Activated naive CD8-positive, alpha-beta T cell treated with anti-CD3 and anti-CD28 coated beads for 36 hours (primary cell): ENCODE results near the gene COLEC11. TPM values are rescaled to one million over a fixed set of nuclear protein-coding genes. Genes with fewer than 3 reads are reported as not detected.
"Not testable (repeated sequence)": the region's sequence is repeated elsewhere in the genome, so short reads cannot be mapped to it uniquely, and the experiment has no call there.

Experiments used
- DNase-seq: peaks from one replicate; pipeline ENCODE4 v3.0.0; 2021
- H3K27ac Mint-ChIP-seq: one replicate; pipeline ENCODE4 v1.8.0; 2022; ENCODE audit warnings: mild to moderate bottlenecking, moderate library complexity, mixed read lengths
- H3K27me3 Mint-ChIP-seq: one replicate; pipeline ENCODE4 v1.8.0; 2022; ENCODE audit warnings: mild to moderate bottlenecking, mixed read lengths
- H3K36me3 Mint-ChIP-seq: one replicate; pipeline ENCODE4 v1.8.0; 2021; ENCODE audit warnings: mild to moderate bottlenecking, mixed read lengths
- H3K4me1 Mint-ChIP-seq: one replicate; pipeline ENCODE4 v1.8.0; 2021; ENCODE audit warnings: mixed read lengths
- H3K4me3 Mint-ChIP-seq: one replicate; pipeline ENCODE4 v1.8.0; 2022; ENCODE audit warnings: mild to moderate bottlenecking, moderate library complexity, mixed read lengths
- H3K9me3 Mint-ChIP-seq: one replicate; pipeline ENCODE4 v1.8.0; 2022; ENCODE audit warnings: mixed read lengths
- total RNA-seq, 2 experiments: library from RNA; stranded (reverse); gene quantifications; one replicate each; pipeline ENCODE4 v1.2.3, GENCODE V29; 2021

Gene COLEC11
- total RNA-seq, 2 experiments from 2014 or later, result 0.52 to 0.86 TPM

GRCh38 chr2:3619661-3620060, 24.7 kb downstream of the COLEC11 start:
- H3K4me3 Mint-ChIP-seq, H3K4me1 Mint-ChIP-seq, H3K27ac Mint-ChIP-seq, DNase-seq, H3K27me3 Mint-ChIP-seq, H3K9me3 Mint-ChIP-seq, H3K36me3 Mint-ChIP-seq: not testable (repeated sequence)

DNA sequence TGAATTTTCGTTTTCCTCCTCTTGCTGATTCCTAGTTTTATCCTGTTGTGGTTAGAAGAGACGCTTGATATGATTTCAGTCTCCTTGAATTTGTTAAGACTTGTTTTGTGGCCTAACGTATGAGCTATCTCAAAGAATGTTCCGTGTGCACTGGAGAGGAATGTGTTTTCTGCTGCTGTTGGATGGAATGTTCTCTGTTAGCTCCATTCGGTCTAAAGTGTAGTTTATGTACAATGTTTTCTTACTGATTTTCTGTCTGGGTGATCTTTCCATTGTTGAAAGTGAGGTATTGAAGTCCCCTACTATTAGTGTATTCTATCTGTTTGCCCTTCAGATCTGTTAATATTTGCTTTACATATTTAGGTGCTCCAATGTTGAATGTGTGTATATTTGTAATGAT, 25.9 kb downstream of the COLEC11 start:
- no peak for DNase-seq
- Mint-ChIP-seq H3K9me3 (peaks cover 5% of the 10 kb centered on the region), H3K27me3 (no peaks in the 10 kb centered on the region), H3K4me1 (no peaks in the 10 kb centered on the region), H3K27ac (no peak overlapping the region), H3K36me3 (peaks cover 2% of the 10 kb centered on the region), H3K4me3 (no peak overlapping the region)

- Mint-ChIP-seq H3K9me3 (no peaks in the 10 kb centered on the region), H3K4me1 (no peaks in the 10 kb centered on the region), H3K36me3 (no peaks in the 10 kb centered on the region), H3K27me3 (no peaks in the 10 kb centered on the region), H3K4me3 (no peak overlapping the region), H3K27ac (no peak overlapping the region)
- no peak for DNase-seq
These were observed 28.1 kb downstream of the COLEC11 start for GRCh38 chr2:3622967-3623366.

DNA sequence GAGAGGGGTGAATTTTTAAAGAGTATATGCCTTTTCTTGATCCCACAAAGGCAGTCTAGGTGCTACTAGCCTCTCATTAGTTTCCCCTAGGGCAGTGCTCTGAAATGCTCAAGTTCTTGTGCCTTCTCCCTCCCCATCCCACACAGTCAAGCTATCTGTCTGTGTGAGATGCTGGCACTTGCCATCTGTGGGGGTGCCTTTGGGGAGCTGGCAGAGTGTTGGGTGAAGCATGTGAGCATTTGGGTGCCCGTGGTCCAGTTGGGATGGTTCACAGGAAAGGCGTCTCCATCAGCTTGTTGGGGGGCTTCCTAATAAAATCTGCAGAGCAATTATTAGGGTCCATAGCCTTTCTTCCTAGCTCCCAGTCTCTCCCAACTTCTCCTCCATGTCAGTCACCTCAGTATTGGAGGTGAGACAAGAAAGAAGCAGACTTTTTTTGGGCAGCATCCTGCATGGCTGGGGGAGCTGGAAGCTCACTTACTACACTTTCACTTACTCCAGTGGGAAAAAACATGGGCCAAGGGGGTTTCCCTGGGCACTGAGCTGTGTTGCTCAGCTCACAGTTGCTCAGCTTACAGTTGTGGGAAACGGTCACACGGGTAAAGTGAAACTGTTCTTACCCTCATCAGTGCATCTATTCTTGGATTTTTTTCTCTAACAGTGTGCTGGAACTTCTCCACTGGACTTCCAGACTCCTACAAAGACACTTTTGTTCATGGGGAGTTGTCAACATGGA, 29.3 kb downstream of the COLEC11 start:
- Mint-ChIP-seq H3K27ac (no peak overlapping the region), H3K4me1 (no peaks in the 10 kb centered on the region), H3K27me3 (no peaks in the 10 kb centered on the region), H3K4me3 (no peak overlapping the region), H3K9me3 (no peaks in the 10 kb centered on the region), H3K36me3 (no peaks in the 10 kb centered on the region)
- no peak for DNase-seq

GRCh38 chr2:3625186-3625585, 30.3 kb downstream of the COLEC11 start:
- no peaks in the 10 kb centered on the region for H3K4me1 Mint-ChIP-seq
- no peak overlapping the region for H3K4me3 Mint-ChIP-seq
- no peak overlapping the region for H3K27ac Mint-ChIP-seq
- H3K27me3 Mint-ChIP-seq, result no peaks in the 10 kb centered on the region
- H3K9me3 Mint-ChIP-seq, result no peaks in the 10 kb centered on the region
- H3K36me3 Mint-ChIP-seq, result no peaks in the 10 kb centered on the region
- DNase-seq, result no peak

DNA sequence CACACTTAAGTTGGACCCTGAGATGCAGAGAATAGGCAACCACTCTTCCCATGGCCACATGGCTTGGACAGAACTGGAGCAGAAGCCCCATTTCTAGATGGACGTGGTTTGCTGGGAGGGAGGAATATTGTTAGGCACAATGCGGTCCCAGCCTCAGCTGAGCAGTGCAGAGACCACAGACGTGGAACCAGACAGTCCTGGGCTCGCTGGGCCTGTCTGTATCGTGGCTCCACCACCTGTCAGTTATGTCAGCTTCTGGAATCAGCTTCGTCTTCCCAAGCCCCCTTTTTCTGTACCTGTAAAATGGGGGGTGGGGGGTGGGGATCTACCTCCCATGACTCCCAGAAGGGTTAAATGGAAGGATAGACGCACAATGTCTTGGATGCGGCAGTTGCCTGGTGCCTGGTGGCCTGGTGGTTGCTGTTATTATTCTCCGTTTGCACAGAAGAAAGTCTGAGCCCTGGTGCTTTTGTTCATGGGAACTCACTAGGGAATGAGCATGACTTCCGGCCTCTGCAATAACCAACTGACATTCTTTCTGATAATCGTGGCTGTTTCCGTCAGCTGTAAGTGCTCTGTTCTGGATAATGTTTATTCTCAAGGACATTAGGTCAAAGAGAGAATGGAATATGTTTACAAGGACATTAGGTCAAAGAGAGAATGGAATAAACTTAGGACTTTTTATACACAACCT, 31.4 kb downstream of the COLEC11 start:
- no peaks in the 10 kb centered on the region for H3K9me3 Mint-ChIP-seq
- no peak overlapping the region for H3K27ac Mint-ChIP-seq
- H3K27me3 Mint-ChIP-seq, result no peaks in the 10 kb centered on the region
- no peak overlapping the region for H3K4me3 Mint-ChIP-seq
- no peak for DNase-seq
- no peaks in the 10 kb centered on the region for H3K4me1 Mint-ChIP-seq
- H3K36me3 Mint-ChIP-seq, result no peaks in the 10 kb centered on the region

- Mint-ChIP-seq H3K4me3 (no peak overlapping the region), H3K27me3 (no peaks in the 10 kb centered on the region), H3K9me3 (no peaks in the 10 kb centered on the region), H3K36me3 (no peaks in the 10 kb centered on the region), H3K4me1 (no peaks in the 10 kb centered on the region), H3K27ac (no peak overlapping the region)
- no peak for DNase-seq
These were observed 32.0 kb downstream of the COLEC11 start for GRCh38 chr2:3626812-3627499.

DNA sequence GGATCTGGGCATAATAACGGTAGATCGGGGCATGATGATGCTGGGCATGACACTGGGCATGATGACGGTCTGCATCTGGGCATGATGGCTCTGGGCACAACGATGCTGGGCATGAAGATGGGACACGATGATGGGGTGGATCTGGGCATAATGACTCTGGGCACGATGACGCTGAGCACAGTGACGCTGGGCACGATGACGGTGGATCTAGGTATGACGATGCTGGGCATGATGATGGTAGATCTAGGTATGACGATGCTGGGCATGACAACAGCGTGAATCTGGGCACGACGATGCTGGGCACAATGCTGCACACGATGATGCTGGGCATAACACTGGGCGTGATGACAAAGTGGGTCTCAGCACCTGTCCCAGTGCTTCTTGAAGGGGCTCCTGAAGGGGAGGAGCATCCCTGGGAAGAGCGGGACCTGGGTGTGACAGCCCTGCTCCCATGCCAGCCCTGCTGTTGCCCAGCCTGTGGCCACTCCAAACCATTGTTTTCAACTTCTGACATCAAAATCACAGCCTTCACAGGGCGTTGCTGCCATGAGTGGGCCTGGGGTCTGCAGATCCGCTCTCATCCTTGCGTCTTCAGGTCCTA, 32.7 kb downstream of the COLEC11 start:
- Mint-ChIP-seq H3K36me3 (no peaks in the 10 kb centered on the region), H3K4me1 (no peaks in the 10 kb centered on the region), H3K27ac (no peak overlapping the region), H3K4me3 (no peak overlapping the region), H3K27me3 (no peaks in the 10 kb centered on the region), H3K9me3 (no peaks in the 10 kb centered on the region)
- no peak for DNase-seq

GRCh38 chr2:3628241-3628679, 33.3 kb downstream of the COLEC11 start:
- no peaks in the 10 kb centered on the region for H3K27me3 Mint-ChIP-seq
- no peaks in the 10 kb centered on the region for H3K9me3 Mint-ChIP-seq
- no peaks in the 10 kb centered on the region for H3K36me3 Mint-ChIP-seq
- no peak overlapping the region for H3K27ac Mint-ChIP-seq
- DNase-seq, result no peak
- no peak overlapping the region for H3K4me3 Mint-ChIP-seq
- H3K4me1 Mint-ChIP-seq, result no peaks in the 10 kb centered on the region

GRCh38 chr2:3628800-3629199, 33.9 kb downstream of the COLEC11 start:
- no peak for DNase-seq
- Mint-ChIP-seq H3K4me3 (no peak overlapping the region), H3K27ac (no peak overlapping the region), H3K36me3 (no peaks in the 10 kb centered on the region), H3K4me1 (no peaks in the 10 kb centered on the region), H3K27me3 (no peaks in the 10 kb centered on the region), H3K9me3 (no peaks in the 10 kb centered on the region)

GRCh38 chr2:3630631-3631030, 35.7 kb downstream of the COLEC11 start:
- Mint-ChIP-seq H3K9me3 (no peaks in the 10 kb centered on the region), H3K27me3 (no peaks in the 10 kb centered on the region), H3K4me3 (no peak overlapping the region), H3K4me1 (no peaks in the 10 kb centered on the region), H3K36me3 (no peaks in the 10 kb centered on the region), H3K27ac (no peak overlapping the region)
- DNase-seq, result no peak

DNA sequence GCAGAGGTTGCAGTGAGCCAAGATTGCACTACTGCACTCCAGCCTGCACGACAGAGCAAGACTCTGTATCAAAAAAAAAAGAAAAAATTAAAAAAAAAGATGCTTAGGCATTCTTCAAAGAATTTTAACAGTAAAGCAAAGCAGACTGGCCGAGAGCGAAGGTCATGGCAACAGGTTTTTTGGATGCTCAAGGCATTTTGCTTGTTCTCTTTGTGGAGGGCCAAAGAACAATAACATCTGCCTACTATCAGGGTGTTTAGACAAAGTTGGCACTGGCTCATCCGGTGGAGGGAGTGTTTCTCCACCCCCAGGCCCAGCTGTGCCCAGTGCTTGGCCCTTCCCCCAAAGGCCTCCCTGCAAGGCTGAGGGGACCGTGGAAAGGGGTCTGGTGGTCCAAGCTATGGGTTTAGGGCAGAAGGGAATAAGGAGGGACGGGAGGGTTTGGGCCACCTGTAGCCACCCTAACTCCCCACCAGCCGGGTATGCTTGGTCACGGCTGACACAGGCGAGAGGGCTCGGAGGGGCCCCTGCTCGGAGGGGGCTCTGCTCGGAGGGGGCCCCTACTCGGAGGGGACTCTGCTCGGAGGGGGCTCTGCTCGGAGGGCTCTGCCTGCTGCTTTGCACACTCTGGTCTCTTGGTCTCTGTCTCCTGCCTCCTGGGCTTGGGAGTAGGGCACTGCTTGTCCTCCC, 36.4 kb downstream of the COLEC11 start:
- H3K4me1 Mint-ChIP-seq, result no peaks in the 10 kb centered on the region
- H3K36me3 Mint-ChIP-seq, result no peaks in the 10 kb centered on the region
- DNase-seq, result no peak
- no peak overlapping the region for H3K27ac Mint-ChIP-seq
- no peak overlapping the region for H3K4me3 Mint-ChIP-seq
- H3K27me3 Mint-ChIP-seq, result no peaks in the 10 kb centered on the region
- no peaks in the 10 kb centered on the region for H3K9me3 Mint-ChIP-seq

GRCh38 chr2:3631851-3632659, 37.1 kb downstream of the COLEC11 start:
- Mint-ChIP-seq H3K36me3 (no peaks in the 10 kb centered on the region), H3K4me3 (no peak overlapping the region), H3K9me3 (no peaks in the 10 kb centered on the region), H3K27ac (no peak overlapping the region), H3K4me1 (no peaks in the 10 kb centered on the region), H3K27me3 (no peaks in the 10 kb centered on the region)
- no peak for DNase-seq
